Gastroesophageal sphincter (tissue), 4 donors: ENCODE measurements around the gene C19orf67. TPM values are rescaled to one million over a fixed set of nuclear protein-coding genes. Genes with fewer than 3 reads are reported as not detected.
"Not testable (repeated sequence)": the region's sequence is repeated elsewhere in the genome, so short reads cannot be mapped to it uniquely, and the experiment has no call there.

Experiments used
- ATAC-seq: fragments of 150-250 bp; one replicate; pipeline ENCODE4 v1.9.1; 2016; ENCODE audit warnings: mild to moderate bottlenecking, moderate library complexity
- H3K27ac ChIP-seq, 4 donors: fragments of 200-600 bp; sonication (generic) in 3 of 4; 1 replicate in 3 of 4; 2 replicates in 1 of 4; pipeline ENCODE4 v1.5.1; 2016 to 2019
- H3K27me3 ChIP-seq: fragments of 200-600 bp; sonication (generic); one replicate; pipeline ENCODE4 v1.5.1; 2019
- H3K36me3 ChIP-seq, 2 donors: fragments of 200-600 bp; sonication (generic); one replicate each; pipeline ENCODE4 v1.5.1; 2019; ENCODE audit warnings: control low read depth in 1 of 2
- H3K4me1 ChIP-seq, 3 donors: fragments of 200-600 bp; sonication (generic); 1 replicate in 2 of 3; 2 replicates in 1 of 3; pipeline ENCODE4 v1.5.1; 2016 to 2019; ENCODE audit warnings: control low read depth in 2 of 3
- H3K4me3 ChIP-seq, 2 donors: fragments of 200-600 bp; sonication (generic); one replicate each; pipeline ENCODE4 v1.5.1; 2019; ENCODE audit warnings: mild to moderate bottlenecking in 1 of 2, moderate library complexity in 1 of 2
- H3K9me3 ChIP-seq, 3 donors: fragments of 200-600 bp; sonication (generic); one replicate each; pipeline ENCODE4 v1.5.1; 2017 to 2019; ENCODE audit warnings: control low read depth in 2 of 3
- EP300 ChIP-seq: sonication (generic); formaldehyde crosslinking; IDR thresholded peaks from one replicate; pipeline ENCODE4 v1.6.1; 2017; ENCODE audit warnings: antibody characterized with exemption, mild to moderate bottlenecking
- POLR2A ChIP-seq, 2 donors: fragments of 450-650 bp; IDR thresholded peaks; one replicate each; pipeline ENCODE4 v1.6.1; 2017; ENCODE audit warnings: antibody characterized with exemption in 2 of 2, mild to moderate bottlenecking in 2 of 2, moderate library complexity in 1 of 2
- POLR2AphosphoS5 ChIP-seq: sonication (generic); formaldehyde crosslinking; IDR thresholded peaks from one replicate; pipeline ENCODE4 v1.6.1; 2017; ENCODE audit warnings: antibody characterized with exemption
- WGBS, 2 donors: methylation state at CpG; one replicate each; pipeline ENCODE4 v1.1.5; 2018; ENCODE audit warnings: low coverage in 1 of 2; 5-methylcytosine and 5-hydroxymethylcytosine counted together
- total RNA-seq, 4 donors: library from RNA; depleted of rRNA; stranded (reverse); fragments of >200 nt; gene quantifications; one replicate each; pipeline ENCODE4 v1.1.0, GENCODE V29; 2016
- TF ChIP-seq, protein P1 (sequence below), 4 experiments: fragments of 200-600 bp in 2 of 4; fragments of 450-650 bp in 2 of 4; sonication (generic) in 1 of 4; IDR thresholded peaks; one replicate each; pipeline ENCODE4 v1.5.1; 2017 to 2019; ENCODE audit warnings: antibody characterized with exemption in 4 of 4, mild to moderate bottlenecking in 2 of 4, moderate library complexity in 2 of 4

Gene C19orf67
- total RNA-seq, 4 donors from 2014 or later, result not detected

DNA sequence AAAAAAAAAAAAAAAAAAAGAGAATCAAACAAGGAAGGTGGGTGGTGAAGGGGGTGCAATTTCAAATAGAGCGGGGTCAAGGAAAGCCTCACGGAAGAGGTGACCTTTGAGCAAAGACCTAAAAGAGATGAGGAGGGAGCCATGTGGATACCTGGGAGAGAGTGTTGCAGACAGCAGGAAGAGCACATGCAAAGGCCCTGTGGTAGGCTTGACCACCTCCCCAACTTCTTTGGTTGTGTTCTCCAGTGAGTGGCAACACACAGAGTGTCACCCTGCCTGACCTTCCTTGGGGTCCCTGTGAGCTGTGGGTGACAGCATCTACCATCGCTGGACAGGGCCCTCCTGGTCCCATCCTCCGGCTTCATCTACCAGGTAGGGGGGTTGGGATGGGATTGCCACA is 35.1 kb downstream of the C19orf67 start:
- Histone ChIP-seq H3K9me3 (peaks cover 0 to 9% (median 0%) of the 10 kb centered on the region in 3 donors), H3K4me1 (no peaks in the 10 kb centered on the region), H3K4me3 (no peak overlapping the region), H3K27me3 (no peaks in the 10 kb centered on the region), H3K36me3 (peaks cover 0 to 7% of the 10 kb centered on the region in 2 donors), H3K27ac (no peak overlapping the region)
- 94% methylated on average over 2 of the region's 4 CpGs; no CpG with 5 or more reads in 1 of the 2 donors for WGBS, 2 donors
- ATAC-seq, result no peak
- TF ChIP-seq, protein P1, sequence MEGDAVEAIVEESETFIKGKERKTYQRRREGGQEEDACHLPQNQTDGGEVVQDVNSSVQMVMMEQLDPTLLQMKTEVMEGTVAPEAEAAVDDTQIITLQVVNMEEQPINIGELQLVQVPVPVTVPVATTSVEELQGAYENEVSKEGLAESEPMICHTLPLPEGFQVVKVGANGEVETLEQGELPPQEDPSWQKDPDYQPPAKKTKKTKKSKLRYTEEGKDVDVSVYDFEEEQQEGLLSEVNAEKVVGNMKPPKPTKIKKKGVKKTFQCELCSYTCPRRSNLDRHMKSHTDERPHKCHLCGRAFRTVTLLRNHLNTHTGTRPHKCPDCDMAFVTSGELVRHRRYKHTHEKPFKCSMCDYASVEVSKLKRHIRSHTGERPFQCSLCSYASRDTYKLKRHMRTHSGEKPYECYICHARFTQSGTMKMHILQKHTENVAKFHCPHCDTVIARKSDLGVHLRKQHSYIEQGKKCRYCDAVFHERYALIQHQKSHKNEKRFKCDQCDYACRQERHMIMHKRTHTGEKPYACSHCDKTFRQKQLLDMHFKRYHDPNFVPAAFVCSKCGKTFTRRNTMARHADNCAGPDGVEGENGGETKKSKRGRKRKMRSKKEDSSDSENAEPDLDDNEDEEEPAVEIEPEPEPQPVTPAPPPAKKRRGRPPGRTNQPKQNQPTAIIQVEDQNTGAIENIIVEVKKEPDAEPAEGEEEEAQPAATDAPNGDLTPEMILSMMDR (IDR thresholded peaks at IDR 0.05), result no peak
- no peak for TF ChIP-seq POLR2AphosphoS5
- no peak for TF ChIP-seq POLR2A (IDR thresholded peaks at IDR 0.05)
- no peak for TF ChIP-seq EP300

DNA sequence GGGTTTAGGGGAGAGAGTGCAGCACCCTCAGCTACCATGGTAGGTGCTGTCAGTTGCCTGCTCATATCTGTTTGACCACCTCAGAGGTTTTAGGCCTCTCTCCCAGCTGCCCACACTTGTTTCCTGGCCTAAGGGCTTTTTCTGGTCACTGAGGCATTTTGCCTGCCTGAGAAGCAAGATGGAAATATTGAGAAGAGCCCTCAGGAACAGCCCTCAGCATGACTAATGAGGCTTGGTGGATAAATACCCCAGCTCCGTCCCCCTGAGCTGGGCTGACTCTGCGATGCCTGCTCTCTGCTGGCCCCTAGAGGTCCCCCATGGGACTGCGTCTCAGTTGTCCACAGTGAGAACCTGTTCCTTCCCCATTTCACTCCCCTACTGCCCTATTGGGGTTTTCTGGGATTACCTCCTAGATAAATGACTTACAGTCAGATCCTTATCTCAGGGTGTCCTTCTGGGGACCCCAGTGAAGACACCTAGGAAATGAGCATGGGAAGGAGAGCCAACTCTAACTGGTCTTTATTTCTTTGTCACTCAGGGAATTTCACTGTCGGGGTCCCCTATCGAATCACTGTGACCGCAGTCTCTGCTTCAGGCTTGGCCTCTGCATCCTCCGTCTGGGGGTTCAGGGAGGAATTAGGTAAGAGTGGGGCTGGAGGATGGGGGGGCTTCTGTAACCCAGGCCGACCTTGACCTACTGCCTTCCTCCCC is 37.0 kb downstream of the C19orf67 start:
- ATAC-seq, result no peak
- H3K9me3 ChIP-seq, result peaks cover 0 to 9% (median 0%) of the 10 kb centered on the region in 3 donors

DNA sequence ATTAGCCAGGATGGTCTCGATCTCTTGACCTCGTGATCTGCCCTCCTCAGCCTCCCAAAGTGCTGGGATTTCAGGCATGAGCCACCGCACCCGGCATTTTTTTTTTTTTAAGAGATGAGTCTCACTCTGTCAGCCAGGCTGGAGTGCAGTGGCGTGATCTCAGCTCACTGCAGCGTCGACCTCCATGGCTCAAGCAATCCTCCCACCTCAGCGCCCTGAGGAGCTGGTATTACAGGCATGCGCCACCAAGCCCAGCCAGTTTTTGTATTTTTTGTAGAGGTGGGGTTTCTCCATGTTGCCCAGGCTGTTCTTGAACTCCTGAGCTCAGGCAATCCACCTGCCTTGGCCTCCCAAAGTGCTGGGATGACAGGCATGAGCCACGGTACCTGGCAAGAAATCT is 37.7 kb downstream of the C19orf67 start:
- H3K4me3 ChIP-seq, H3K27ac ChIP-seq, H3K4me1 ChIP-seq, ATAC-seq, H3K9me3 ChIP-seq, H3K36me3 ChIP-seq, H3K27me3 ChIP-seq: not testable (repeated sequence)
- 93 to 100% methylated on average over 1 to 3 of the region's 10 CpGs for WGBS, 2 donors

More for the DNA sequence above, 37.0 kb downstream of the C19orf67 start:
- Histone ChIP-seq H3K27me3 (no peaks in the 10 kb centered on the region), H3K36me3 (peaks cover 0 to 7% of the 10 kb centered on the region in 2 donors), H3K27ac (no peak overlapping the region), H3K4me1 (no peaks in the 10 kb centered on the region), H3K4me3 (no peak overlapping the region)
- TF ChIP-seq, protein P1 (IDR thresholded peaks at IDR 0.05), result peak in 3 of 4 experiments; percentile 28 to 74 (median 53)
- TF ChIP-seq POLR2A (IDR thresholded peaks at IDR 0.05) (no peak), EP300 (no peak), POLR2AphosphoS5 (no peak)
- 68% methylated on average over 5 of the region's 8 CpGs; no CpG with 5 or more reads in 1 of the 2 donors for WGBS, 2 donors

DNA sequence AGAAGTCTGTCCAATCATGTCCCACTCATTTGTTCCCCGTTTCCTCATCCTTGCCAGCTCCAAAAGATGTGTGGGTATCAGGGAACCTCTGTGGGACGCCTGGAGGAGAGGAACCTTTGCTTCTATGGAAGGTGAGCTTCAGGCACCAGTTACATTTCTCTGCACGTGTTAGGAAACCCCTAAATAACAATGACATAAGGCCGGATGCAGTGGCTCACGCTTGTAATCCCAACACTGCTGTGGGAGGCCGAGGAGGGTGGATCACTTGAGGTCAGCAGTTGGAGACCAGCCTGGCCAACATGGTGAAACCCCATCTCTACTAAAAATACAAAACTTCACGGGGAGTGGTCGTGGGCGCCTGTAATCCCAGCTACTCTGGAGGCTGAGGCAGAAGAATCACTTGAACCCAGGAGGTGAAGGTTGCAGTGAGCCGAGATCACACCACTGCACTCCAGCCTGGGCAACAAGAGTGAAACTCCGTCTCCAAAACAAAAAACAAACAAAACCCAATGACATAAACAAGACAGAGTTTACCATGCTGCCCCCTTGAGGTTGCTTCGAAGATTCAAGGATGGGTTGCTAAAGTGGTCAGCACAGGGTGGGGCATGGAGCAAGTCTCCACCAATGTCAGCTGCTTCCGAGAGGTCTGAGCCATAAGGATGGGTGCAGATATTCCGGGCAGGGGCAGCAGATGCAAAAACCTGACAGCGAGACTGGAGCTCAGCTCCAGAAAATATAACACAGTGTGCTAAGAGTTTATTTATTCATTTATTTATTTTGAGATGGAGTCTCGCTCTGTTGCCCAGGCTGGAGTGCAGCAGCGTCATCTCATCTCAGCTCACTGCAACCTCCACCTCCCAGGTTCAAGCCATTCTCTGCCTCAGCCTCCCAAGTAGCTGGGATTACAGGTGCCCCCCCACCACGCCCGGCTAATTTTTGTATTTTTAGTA is 42.6 kb downstream of the C19orf67 start:
- TF ChIP-seq, protein P1 (IDR thresholded peaks at IDR 0.05), result peak in 3 of 4 experiments; percentile 41 to 51 (median 47)
- not testable (repeated sequence) for H3K4me3 ChIP-seq, H3K4me1 ChIP-seq, H3K9me3 ChIP-seq, H3K27me3 ChIP-seq, H3K36me3 ChIP-seq, H3K27ac ChIP-seq
- ATAC-seq, result peak; percentile 71
- 48 to 58% methylated on average over 6 to 10 of the region's 19 CpGs for WGBS, 2 donors

DNA sequence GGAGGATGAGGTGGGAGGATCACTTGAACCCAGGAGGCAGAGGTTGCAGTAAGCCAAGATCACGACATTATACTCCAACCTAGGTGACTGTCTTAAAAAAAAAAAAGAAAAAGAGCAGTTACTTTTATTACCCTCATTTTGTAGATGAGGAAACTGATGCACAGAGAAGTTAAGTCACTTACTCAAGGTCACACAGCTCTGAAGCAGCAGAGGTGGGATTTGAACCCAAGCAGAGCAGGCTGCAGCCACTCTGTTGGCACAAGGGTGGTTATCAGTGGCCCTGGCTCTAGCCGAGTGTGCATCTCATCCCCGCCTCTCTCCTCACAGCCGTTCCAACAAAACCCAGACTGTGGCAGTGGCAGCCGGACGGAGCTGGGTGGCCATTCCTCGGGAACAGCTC is 46.4 kb downstream of the C19orf67 start:
- peaks cover 0 to 6% (median 0%) of the 10 kb centered on the region in 3 donors for H3K4me1 ChIP-seq
- no peaks in the 10 kb centered on the region for H3K36me3 ChIP-seq
- TF ChIP-seq POLR2A (IDR thresholded peaks at IDR 0.05) (no peak), POLR2AphosphoS5 (no peak), EP300 (no peak)
- TF ChIP-seq, protein P1 (IDR thresholded peaks at IDR 0.05), result no peak
- no peak for ATAC-seq
- H3K27ac ChIP-seq, result no peak overlapping the region
- H3K4me3 ChIP-seq, result no peak overlapping the region
- peaks cover 5% of the 10 kb centered on the region for H3K27me3 ChIP-seq
- WGBS, 2 donors, result 92 to 100% methylated on average over 1 to 6 of the region's 7 CpGs
- no peaks in the 10 kb centered on the region for H3K9me3 ChIP-seq
